ENCODE results near the gene KIFAP3.
"Not testable (repeated sequence)": the region's sequence is repeated elsewhere in the genome, so short reads cannot be mapped to it uniquely, and the experiment has no call there.

Gene KIFAP3

GRCh38 chr1:170012920-170013319 lies 61.6 kb downstream of the KIFAP3 start:
- Histone ChIP-seq H2AK5ac (ENCODE audit: low read length, severe bottlenecking) (no peak overlapping the region), H2AFZ (ENCODE audit: low read depth, low read length) (no peak overlapping the region), H2BK120ac (ENCODE audit: low read depth, low read length) (no peak overlapping the region), H4K91ac (ENCODE audit: low read length) (no peak overlapping the region), H3K79me1 (replicated peaks; ENCODE audit: low read length, poor library complexity, severe bottlenecking) (no peaks in the 10 kb centered on the region), H3K14ac (ENCODE audit: low read length in 2 of 2) (no peak overlapping the region), H3K18ac (ENCODE audit: low read depth in 1 of 2, low read length in 2 of 2) (no peak overlapping the region), H3K9ac (ENCODE audit: low read length) (no peak overlapping the region), H4K8ac (ENCODE audit: low read length) (no peak overlapping the region), H2BK12ac (ENCODE audit: low read length in 2 of 2) (no peak overlapping the region), H3K36me3 (ENCODE audit: control insufficient read depth in 1 of 2, insufficient read depth in 2 of 2, low read depth in 1 of 2, low read length in 2 of 2) (peaks cover 0 to 50% of the 10 kb centered on the region in 2 experiments), H3K9me3 (ENCODE audit: control insufficient read depth, low read length) (peaks cover under 1% of the 10 kb centered on the region), H2BK5ac (ENCODE audit: low read depth, low read length, poor library complexity, severe bottlenecking) (no peak overlapping the region), H3K4ac (ENCODE audit: low read depth in 1 of 2, low read length in 2 of 2) (no peak overlapping the region), H3K4me3 (ENCODE audit: insufficient read depth in 1 of 2, low read depth in 1 of 2, low read length in 2 of 2) (no peak overlapping the region), H3K27ac (ENCODE audit: low read length, poor library complexity, severe bottlenecking) (no peak overlapping the region), H3K4me2 (ENCODE audit: low read length, poor library complexity, severe bottlenecking) (no peak overlapping the region), H3K23ac (ENCODE audit: low read length in 2 of 2) (no peak overlapping the region), H3K4me1 (ENCODE audit: control insufficient read depth, insufficient read depth, low read depth, low read length) (no peaks in the 10 kb centered on the region), H2BK15ac (ENCODE audit: low read depth, poor library complexity, severe bottlenecking) (no peak overlapping the region), H3K27me3 (ENCODE audit: control insufficient read depth in 1 of 2, insufficient read depth in 1 of 2, low read length in 2 of 2) (no peaks in the 10 kb centered on the region)
- no peak for DNase-seq
- WGBS: 100% methylated on average over 4 of the region's 5 CpGs

DNA sequence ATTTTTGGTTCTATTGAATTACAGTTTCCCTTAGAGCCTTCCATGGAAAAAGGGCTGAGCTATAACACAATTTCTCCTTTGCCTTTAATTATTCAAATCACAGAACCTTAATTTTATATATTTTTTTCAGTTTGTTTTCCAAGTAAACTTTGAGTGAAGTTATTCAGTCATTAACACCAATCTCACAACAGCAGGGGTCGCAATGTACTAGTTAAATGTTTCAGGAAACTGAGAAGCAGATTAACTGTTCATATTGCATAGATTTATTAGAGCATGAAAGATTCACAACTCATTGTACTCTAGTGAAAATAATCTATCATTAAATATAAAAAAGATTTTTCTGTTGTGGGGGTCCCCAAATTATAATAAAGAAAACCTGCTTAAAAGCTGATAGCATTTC lies 64.1 kb downstream of the KIFAP3 start:
- Histone ChIP-seq H3K23ac (ENCODE audit: low read length in 2 of 2) (no peak overlapping the region), H2BK120ac (ENCODE audit: low read depth, low read length) (no peak overlapping the region), H2AK5ac (ENCODE audit: low read length, severe bottlenecking) (no peak overlapping the region), H2AFZ (ENCODE audit: low read depth, low read length) (no peak overlapping the region), H3K27ac (ENCODE audit: low read length, poor library complexity, severe bottlenecking) (no peak overlapping the region), H2BK15ac (ENCODE audit: low read depth, poor library complexity, severe bottlenecking) (no peak overlapping the region), H2BK12ac (ENCODE audit: low read length in 2 of 2) (no peak overlapping the region), H3K14ac (ENCODE audit: low read length in 2 of 2) (no peak overlapping the region), H3K4ac (ENCODE audit: low read depth in 1 of 2, low read length in 2 of 2) (no peak overlapping the region), H3K79me1 (replicated peaks; ENCODE audit: low read length, poor library complexity, severe bottlenecking) (no peaks in the 10 kb centered on the region), H4K8ac (ENCODE audit: low read length) (no peak overlapping the region), H3K27me3 (ENCODE audit: control insufficient read depth in 1 of 2, insufficient read depth in 1 of 2, low read length in 2 of 2) (no peaks in the 10 kb centered on the region), H3K9ac (ENCODE audit: low read length) (peak overlapping the region; percentile 74), H3K4me1 (ENCODE audit: control insufficient read depth, insufficient read depth, low read depth, low read length) (no peaks in the 10 kb centered on the region), H3K4me2 (ENCODE audit: low read length, poor library complexity, severe bottlenecking) (no peak overlapping the region), H3K36me3 (ENCODE audit: control insufficient read depth in 1 of 2, insufficient read depth in 2 of 2, low read depth in 1 of 2, low read length in 2 of 2) (peaks cover 0 to 35% of the 10 kb centered on the region in 2 experiments), H3K18ac (ENCODE audit: low read depth in 1 of 2, low read length in 2 of 2) (no peak overlapping the region), H2BK5ac (ENCODE audit: low read depth, low read length, poor library complexity, severe bottlenecking) (no peak overlapping the region), H3K4me3 (ENCODE audit: insufficient read depth in 1 of 2, low read depth in 1 of 2, low read length in 2 of 2) (no peak overlapping the region), H4K91ac (ENCODE audit: low read length) (no peak overlapping the region), H3K9me3 (ENCODE audit: control insufficient read depth, low read length) (peaks cover 5% of the 10 kb centered on the region)
- DNase-seq: peak; percentile 43
- WGBS: no CpG with 5 or more reads among the region's 1 CpG

DNA sequence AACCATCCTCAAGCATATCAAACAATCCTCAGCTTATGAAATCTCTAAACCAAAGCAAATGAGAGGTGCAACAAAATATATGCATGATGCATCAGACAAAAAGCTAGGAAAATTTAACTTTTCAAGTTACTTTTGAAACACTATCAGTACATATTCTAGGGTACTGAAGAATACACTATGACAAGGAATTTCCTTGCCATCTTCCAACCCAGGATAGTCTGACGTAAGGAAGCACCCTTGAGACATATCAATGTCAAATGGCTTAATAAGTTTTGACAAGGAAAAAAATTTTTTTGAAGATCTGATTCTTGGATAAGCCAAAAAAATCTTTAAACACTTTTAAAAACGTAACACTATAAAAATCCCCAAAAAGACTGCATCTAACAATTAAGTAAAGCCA lies 64.9 kb downstream of the KIFAP3 start:
- Histone ChIP-seq H2AFZ (ENCODE audit: low read depth, low read length) (no peak overlapping the region), H3K4me1 (ENCODE audit: control insufficient read depth, insufficient read depth, low read depth, low read length) (no peaks in the 10 kb centered on the region), H2AK5ac (ENCODE audit: low read length, severe bottlenecking) (no peak overlapping the region), H2BK15ac (ENCODE audit: low read depth, poor library complexity, severe bottlenecking) (no peak overlapping the region), H2BK120ac (ENCODE audit: low read depth, low read length) (no peak overlapping the region), H3K14ac (ENCODE audit: low read length in 2 of 2) (no peak overlapping the region), H3K4me3 (ENCODE audit: insufficient read depth in 1 of 2, low read depth in 1 of 2, low read length in 2 of 2) (no peak overlapping the region), H3K27me3 (ENCODE audit: control insufficient read depth in 1 of 2, insufficient read depth in 1 of 2, low read length in 2 of 2) (no peaks in the 10 kb centered on the region), H2BK5ac (ENCODE audit: low read depth, low read length, poor library complexity, severe bottlenecking) (no peak overlapping the region), H3K9me3 (ENCODE audit: control insufficient read depth, low read length) (peaks cover 5% of the 10 kb centered on the region), H3K9ac (ENCODE audit: low read length) (peak overlapping the region; percentile 74), H4K8ac (ENCODE audit: low read length) (no peak overlapping the region), H4K91ac (ENCODE audit: low read length) (no peak overlapping the region), H3K23ac (ENCODE audit: low read length in 2 of 2) (no peak overlapping the region), H3K4me2 (ENCODE audit: low read length, poor library complexity, severe bottlenecking) (no peak overlapping the region), H3K27ac (ENCODE audit: low read length, poor library complexity, severe bottlenecking) (no peak overlapping the region), H3K4ac (ENCODE audit: low read depth in 1 of 2, low read length in 2 of 2) (no peak overlapping the region), H3K79me1 (replicated peaks; ENCODE audit: low read length, poor library complexity, severe bottlenecking) (no peaks in the 10 kb centered on the region), H2BK12ac (ENCODE audit: low read length in 2 of 2) (no peak overlapping the region), H3K36me3 (ENCODE audit: control insufficient read depth in 1 of 2, insufficient read depth in 2 of 2, low read depth in 1 of 2, low read length in 2 of 2) (peaks cover 0 to 26% of the 10 kb centered on the region in 2 experiments), H3K18ac (ENCODE audit: low read depth in 1 of 2, low read length in 2 of 2) (no peak overlapping the region)
- DNase-seq: no peak
- 100% methylated on average over 1 of the region's 2 CpGs for WGBS

DNA sequence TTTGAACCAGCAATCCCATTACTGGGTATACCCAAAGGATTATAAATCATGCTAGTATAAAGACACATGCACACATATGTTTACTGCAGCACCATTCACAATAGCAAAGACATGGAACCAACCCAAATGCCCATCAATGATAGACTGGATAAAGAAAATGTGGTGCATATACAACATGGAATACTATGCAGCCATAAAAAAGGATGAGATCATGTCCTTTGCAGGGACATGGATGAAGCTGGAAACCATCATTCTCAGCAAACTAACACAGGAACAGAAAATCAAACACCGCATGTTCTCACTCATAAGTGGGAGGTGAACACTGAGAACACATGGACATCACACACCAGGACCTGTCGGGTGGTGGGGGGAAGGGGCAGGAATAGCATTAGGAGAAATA lies 65.8 kb downstream of the KIFAP3 start:
- H3K23ac ChIP-seq (ENCODE audit: low read length in 2 of 2); H3K4me1 ChIP-seq (ENCODE audit: control insufficient read depth, insufficient read depth, low read depth, low read length); H3K4me3 ChIP-seq (ENCODE audit: insufficient read depth in 1 of 2, low read depth in 1 of 2, low read length in 2 of 2); H3K27me3 ChIP-seq (ENCODE audit: control insufficient read depth in 1 of 2, insufficient read depth in 1 of 2, low read length in 2 of 2); DNase-seq; H4K8ac ChIP-seq (ENCODE audit: low read length); H2BK120ac ChIP-seq (ENCODE audit: low read depth, low read length); H2BK15ac ChIP-seq (ENCODE audit: low read depth, poor library complexity, severe bottlenecking); H2BK12ac ChIP-seq (ENCODE audit: low read length in 2 of 2); H3K18ac ChIP-seq (ENCODE audit: low read depth in 1 of 2, low read length in 2 of 2); H3K4ac ChIP-seq (ENCODE audit: low read depth in 1 of 2, low read length in 2 of 2); H3K4me2 ChIP-seq (ENCODE audit: low read length, poor library complexity, severe bottlenecking); H3K9ac ChIP-seq (ENCODE audit: low read length); H3K79me1 ChIP-seq (replicated peaks; ENCODE audit: low read length, poor library complexity, severe bottlenecking); H3K14ac ChIP-seq (ENCODE audit: low read length in 2 of 2); H2BK5ac ChIP-seq (ENCODE audit: low read depth, low read length, poor library complexity, severe bottlenecking); H2AK5ac ChIP-seq (ENCODE audit: low read length, severe bottlenecking); H3K27ac ChIP-seq (ENCODE audit: low read length, poor library complexity, severe bottlenecking); H3K9me3 ChIP-seq (ENCODE audit: control insufficient read depth, low read length); H2AFZ ChIP-seq (ENCODE audit: low read depth, low read length); H4K91ac ChIP-seq (ENCODE audit: low read length): not testable (repeated sequence)
- peaks cover 0 to 18% of the 10 kb centered on the region in 2 experiments for H3K36me3 ChIP-seq (ENCODE audit: control insufficient read depth in 1 of 2, insufficient read depth in 2 of 2, low read depth in 1 of 2, low read length in 2 of 2)
- WGBS: no CpG with 5 or more reads among the region's 2 CpGs

All from mesenchymal stem cell (in vitro differentiated cells and primary cell).